Epithelial cell of esophagus (primary cell): ENCODE results near the gene CCDC171.

ENCODE experiments used
- DNase-seq: peaks from one replicate; pipeline ENCODE4 v3.0.0; 2010; ENCODE audit warnings: low read depth
- H3K4me3 ChIP-seq: 2 replicates; pipeline ENCODE4 v1.5.1; 2011; ENCODE audit warnings: mild to moderate bottlenecking, low read length, control low read depth
- CTCF ChIP-seq: IDR thresholded peaks from 2 replicates; pipeline ENCODE4 v1.5.1; 2011; ENCODE audit warnings: low read depth, mild to moderate bottlenecking, low read length, control low read depth, inconsistent platforms; ENCODE audit not compliant: insufficient read depth; ENCODE audit errors: missing control alignments

CCDC171 gene

GRCh38 chr9:15889555-15889954, 336.7 kb downstream of the CCDC171 start:
- H3K4me3 ChIP-seq: no peak overlapping the region
- peak; percentile 40 for DNase-seq
- no peak for TF ChIP-seq CTCF

DNA sequence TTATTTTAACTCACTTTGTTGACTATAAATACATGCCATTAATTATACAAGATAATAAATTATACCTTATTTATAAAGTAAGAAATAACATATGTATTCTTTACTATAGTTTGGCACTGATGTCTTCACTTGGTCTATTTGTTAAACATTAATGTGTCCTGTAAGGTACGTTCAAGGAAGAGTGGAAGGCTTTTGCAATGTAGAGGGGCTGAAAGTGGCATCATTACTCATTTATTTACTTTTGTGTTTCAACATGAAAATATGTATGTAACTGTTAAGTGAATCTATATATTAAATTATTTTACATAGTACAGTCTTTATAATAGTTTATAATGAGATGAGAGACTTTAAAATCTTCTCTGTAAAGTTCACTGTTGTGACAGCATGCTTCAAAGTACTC, 348.7 kb downstream of the CCDC171 start:
- DNase-seq: peak; percentile 20
- H3K4me3 ChIP-seq: no peak overlapping the region
- no peak for TF ChIP-seq CTCF

DNA sequence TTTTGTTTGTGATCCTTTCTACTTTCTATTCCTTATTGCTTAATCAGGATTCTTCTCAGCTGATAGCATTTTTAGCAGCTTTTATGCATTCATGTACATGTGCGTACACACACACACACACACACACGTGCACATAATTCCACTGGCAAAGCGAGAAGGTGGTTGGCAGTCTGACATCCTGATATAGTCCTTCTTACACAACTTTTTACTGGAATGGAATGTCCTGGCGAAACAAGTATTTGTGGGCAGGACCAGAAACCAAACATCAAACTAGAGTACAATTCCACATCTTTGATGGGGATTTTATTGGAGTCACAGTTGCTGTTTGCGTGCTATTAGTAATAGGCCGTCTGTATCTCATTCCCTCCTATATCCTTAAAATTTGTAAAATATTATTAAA, 356.5 kb downstream of the CCDC171 start:
- no peak overlapping the region for H3K4me3 ChIP-seq
- no peak for TF ChIP-seq CTCF
- DNase-seq: no peak

GRCh38 chr9:15915711-15916110, 362.9 kb downstream of the CCDC171 start:
- no peak for TF ChIP-seq CTCF
- no peak for DNase-seq
- H3K4me3 ChIP-seq: no peak overlapping the region

DNA sequence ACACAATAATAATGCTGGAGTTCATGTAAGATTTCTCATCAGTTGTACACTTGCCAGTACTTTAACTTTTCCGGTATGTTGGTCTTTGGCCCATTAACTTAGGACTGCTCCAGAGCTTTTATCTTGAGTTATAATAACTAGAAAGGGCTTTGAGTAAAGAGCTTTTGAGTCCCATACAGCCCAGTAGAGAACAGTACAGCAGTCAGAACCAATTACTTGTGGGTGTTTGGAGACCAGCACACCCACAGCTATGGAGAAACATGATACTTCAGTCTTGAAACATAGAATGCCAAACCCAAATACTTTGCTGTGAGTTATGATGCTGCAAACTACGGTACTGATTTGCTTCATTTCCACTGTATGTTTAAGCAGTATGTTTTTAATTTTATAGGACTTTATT, 374.3 kb downstream of the CCDC171 start:
- no peak overlapping the region for H3K4me3 ChIP-seq
- no peak for TF ChIP-seq CTCF
- no peak for DNase-seq

- no peak overlapping the region for H3K4me3 ChIP-seq
- no peak for DNase-seq
- TF ChIP-seq CTCF: no peak
These were observed 382.9 kb downstream of the CCDC171 start for GRCh38 chr9:15935661-15936305.

DNA sequence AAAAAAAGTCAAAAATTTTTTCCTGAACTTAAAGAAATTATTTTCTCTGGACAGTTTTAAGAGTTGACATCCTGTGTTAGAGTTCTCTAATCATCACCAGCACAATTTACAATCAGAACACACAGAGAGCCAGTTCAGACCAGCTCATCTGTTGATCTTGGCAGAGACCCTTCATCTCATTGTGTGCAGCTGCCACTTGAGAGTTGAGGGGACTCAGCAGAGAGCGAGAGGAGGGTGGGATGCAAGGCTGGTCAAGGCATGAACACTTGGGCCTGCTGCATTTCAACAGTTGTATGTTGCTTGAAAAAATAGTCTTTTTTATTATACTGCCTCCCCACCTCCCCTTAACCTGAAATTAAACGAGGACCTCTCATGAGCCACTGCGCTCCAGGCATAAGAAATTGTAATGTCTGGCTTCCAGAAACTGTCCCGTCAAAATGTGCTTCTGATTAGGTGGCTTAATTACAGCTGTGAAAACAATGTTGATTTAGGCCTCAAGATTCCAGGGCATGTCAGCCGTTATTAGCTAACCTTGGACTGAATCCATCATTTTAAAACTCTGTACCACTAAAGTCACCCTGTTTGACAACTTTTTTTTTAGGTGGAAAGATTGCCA, 383.6 kb downstream of the CCDC171 start:
- no peak for TF ChIP-seq CTCF
- no peak overlapping the region for H3K4me3 ChIP-seq
- DNase-seq: no peak
